ENCODE measurements around the gene NTRK2. TPM values are rescaled to one million over a fixed set of nuclear protein-coding genes. Genes with fewer than 3 reads are reported as not detected.

Gene NTRK2
- total RNA-seq, 6 donors from 2014 or later, result 0.30 to 16.8 (median 2.6) TPM

GRCh38 chr9:85038061-85038460 lies 368.5 kb downstream of the NTRK2 start:
- no peaks in the 10 kb centered on the region for H3K36me3 ChIP-seq
- no peak for ATAC-seq (ENCODE audit: low FRiP score in 2 of 2)
- no peaks in the 10 kb centered on the region for H3K9me3 ChIP-seq
- no peaks in the 10 kb centered on the region for H3K4me1 ChIP-seq
- DNase-seq, result no peak
- no peak for TF ChIP-seq POLR2A (IDR thresholded peaks at IDR 0.05)
- TF ChIP-seq CTCF (IDR thresholded peaks at IDR 0.05), result no peak
- no peak for TF ChIP-seq POLR2AphosphoS5 (IDR thresholded peaks at IDR 0.05)
- TF ChIP-seq EP300 (IDR thresholded peaks at IDR 0.05), result no peak
- no peak overlapping the region for H3K4me3 ChIP-seq
- H3K27me3 ChIP-seq, result no peaks in the 10 kb centered on the region
- 72 to 82% methylated on average over 2 of the region's 2 CpGs for WGBS, 2 donors
- H3K27ac ChIP-seq, result no peak overlapping the region

- WGBS, 2 donors, result 60 to 68% methylated on average over 9 of the region's 9 CpGs
- Histone ChIP-seq H3K36me3 (no peaks in the 10 kb centered on the region), H3K27ac (no peak overlapping the region), H3K9me3 (no peaks in the 10 kb centered on the region), H3K4me1 (no peaks in the 10 kb centered on the region), H3K27me3 (no peaks in the 10 kb centered on the region), H3K4me3 (no peak overlapping the region)
- no peak for DNase-seq
- TF ChIP-seq POLR2AphosphoS5 (IDR thresholded peaks at IDR 0.05) (no peak), EP300 (IDR thresholded peaks at IDR 0.05) (no peak)
- no peak for ATAC-seq (ENCODE audit: low FRiP score in 2 of 2)
Measured at GRCh38 chr9:85038824-85039608, 369.5 kb downstream of the NTRK2 start.

- Histone ChIP-seq H3K27me3 (no peaks in the 10 kb centered on the region), H3K27ac (no peak overlapping the region), H3K4me1 (no peaks in the 10 kb centered on the region), H3K36me3 (no peaks in the 10 kb centered on the region), H3K9me3 (no peaks in the 10 kb centered on the region), H3K4me3 (no peak overlapping the region)
- TF ChIP-seq EP300 (IDR thresholded peaks at IDR 0.05) (no peak), POLR2A (IDR thresholded peaks at IDR 0.05) (no peak), POLR2AphosphoS5 (IDR thresholded peaks at IDR 0.05) (no peak), CTCF (IDR thresholded peaks at IDR 0.05) (no peak)
- ATAC-seq (ENCODE audit: low FRiP score in 2 of 2) (no peak), DNase-seq (no peak)
- 85 to 86% methylated on average over 7 of the region's 7 CpGs for WGBS, 2 donors
Measured at GRCh38 chr9:85040146-85040545, 370.6 kb downstream of the NTRK2 start.

DNA sequence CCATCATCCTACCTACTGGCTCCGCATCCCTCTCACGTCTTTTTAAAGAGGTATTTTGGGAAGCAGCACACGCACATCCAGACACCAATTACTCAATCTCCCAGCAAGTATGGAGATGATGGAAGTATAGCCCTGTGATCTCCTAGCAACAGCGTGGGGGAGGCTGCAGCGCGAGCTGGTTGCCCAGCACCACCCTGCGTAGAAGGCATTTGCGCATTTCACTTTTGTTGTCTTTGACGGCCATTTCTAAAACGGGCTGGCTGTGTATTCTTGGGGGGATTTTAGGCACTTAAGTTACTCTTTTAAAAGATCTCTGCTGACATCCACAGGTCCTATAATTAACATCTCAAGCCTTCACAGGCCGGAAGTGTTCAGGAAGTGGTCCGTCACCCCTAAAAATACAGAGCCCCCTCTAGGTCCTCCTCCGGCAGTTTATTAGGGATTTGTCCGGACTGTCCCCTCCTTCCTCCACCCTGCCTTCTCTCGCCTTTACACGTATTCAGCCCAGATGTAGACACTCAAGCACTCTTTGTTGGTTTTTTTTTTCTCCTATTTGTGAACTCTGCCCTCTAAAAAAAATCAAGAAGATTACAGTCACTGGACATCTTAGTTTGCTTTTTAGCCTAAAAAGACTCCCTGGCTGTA lies 371.4 kb downstream of the NTRK2 start:
- Histone ChIP-seq H3K9me3 (no peaks in the 10 kb centered on the region), H3K27me3 (no peaks in the 10 kb centered on the region), H3K27ac (no peak overlapping the region), H3K36me3 (no peaks in the 10 kb centered on the region), H3K4me3 (no peak overlapping the region), H3K4me1 (no peaks in the 10 kb centered on the region)
- ATAC-seq (ENCODE audit: low FRiP score in 2 of 2) (no peak), DNase-seq (peak in 1 of 2 donors; percentile 10)
- TF ChIP-seq EP300 (IDR thresholded peaks at IDR 0.05) (no peak), POLR2AphosphoS5 (IDR thresholded peaks at IDR 0.05) (no peak), CTCF (IDR thresholded peaks at IDR 0.05) (no peak), POLR2A (IDR thresholded peaks at IDR 0.05) (no peak)
- 33 to 36% methylated on average over 16 of the region's 16 CpGs for WGBS, 2 donors

GRCh38 chr9:85041466-85042137 lies 372.1 kb downstream of the NTRK2 start:
- H3K36me3 ChIP-seq, result no peaks in the 10 kb centered on the region
- H3K9me3 ChIP-seq, result no peaks in the 10 kb centered on the region
- ATAC-seq (ENCODE audit: low FRiP score in 2 of 2) (no peak), DNase-seq (no peak)
- no peaks in the 10 kb centered on the region for H3K4me1 ChIP-seq
- H3K4me3 ChIP-seq, result no peak overlapping the region
- H3K27ac ChIP-seq, result no peak overlapping the region
- 78 to 91% methylated on average over 2 of the region's 2 CpGs for WGBS, 2 donors
- no peaks in the 10 kb centered on the region for H3K27me3 ChIP-seq
- TF ChIP-seq EP300 (IDR thresholded peaks at IDR 0.05) (no peak), POLR2A (IDR thresholded peaks at IDR 0.05) (no peak), POLR2AphosphoS5 (IDR thresholded peaks at IDR 0.05) (no peak), CTCF (IDR thresholded peaks at IDR 0.05) (no peak)

Measured in upper lobe of left lung (tissue), 6 donors.